HEK293 (cell line): Measurements from ENCODE around the gene G3BP2.

Source experiments
- CTCF ChIP-seq: fragments of 450-650 bp; formaldehyde crosslinking; IDR thresholded peaks from 2 replicates; pipeline ENCODE4 v1.5.1; 2016; ENCODE audit warnings: missing biosample characterization, missing genetic modification characterization
- EGR2 ChIP-seq: fragments of 450-650 bp; formaldehyde crosslinking; IDR thresholded peaks from 2 replicates; pipeline ENCODE4 v1.5.1; 2016; ENCODE audit warnings: low read depth, missing biosample characterization, missing genetic modification characterization
- REST ChIP-seq: fragments of 450-650 bp; formaldehyde crosslinking; IDR thresholded peaks from 2 replicates; pipeline ENCODE4 v1.5.1; 2016; ENCODE audit warnings: missing biosample characterization, missing genetic modification characterization
- SALL2 ChIP-seq: fragments of 450-650 bp; formaldehyde crosslinking; IDR thresholded peaks from 2 replicates; pipeline ENCODE4 v1.5.0; 2017; ENCODE audit warnings: missing biosample characterization, mild to moderate bottlenecking, missing genetic modification characterization, borderline replicate concordance
- SP2 ChIP-seq: fragments of 450-650 bp; formaldehyde crosslinking; IDR thresholded peaks from 2 replicates; pipeline ENCODE4 v1.5.1; 2016; ENCODE audit warnings: missing biosample characterization, missing genetic modification characterization
- ZNF266 ChIP-seq: fragments of 450-650 bp; formaldehyde crosslinking; IDR thresholded peaks from 2 replicates; pipeline ENCODE4 v1.5.1; 2016; ENCODE audit warnings: missing biosample characterization, missing genetic modification characterization, low read depth
- ZNF335 ChIP-seq: fragments of 450-650 bp; formaldehyde crosslinking; conservative IDR thresholded peaks from 2 replicates; pipeline ENCODE4 v1.5.1; 2016; ENCODE audit warnings: missing biosample characterization, missing genetic modification characterization
- ZNF354C ChIP-seq: fragments of 450-650 bp; formaldehyde crosslinking; IDR thresholded peaks from 2 replicates; pipeline ENCODE4 v1.5.1; 2016; ENCODE audit warnings: missing biosample characterization, missing genetic modification characterization, low read depth, borderline replicate concordance
- ZNF398 ChIP-seq: fragments of 450-650 bp; formaldehyde crosslinking; IDR thresholded peaks from 2 replicates; pipeline ENCODE4 v1.5.1; 2017; ENCODE audit warnings: missing biosample characterization, missing genetic modification characterization
- ZNF561 ChIP-seq: fragments of 450-650 bp; IDR thresholded peaks from 2 replicates; pipeline ENCODE4 v1.5.1; 2018; ENCODE audit warnings: missing biosample characterization, missing genetic modification characterization, borderline replicate concordance
- TF ChIP-seq, protein P1 (sequence below): fragments of 450-650 bp; formaldehyde crosslinking; IDR thresholded peaks from 2 replicates; pipeline ENCODE4 v1.5.1; 2016; ENCODE audit warnings: missing biosample characterization, missing genetic modification characterization
- TF ChIP-seq, protein P2 (sequence below): fragments of 450-650 bp; formaldehyde crosslinking; IDR thresholded peaks from 2 replicates; pipeline ENCODE4 v1.5.1; 2016; ENCODE audit warnings: missing biosample characterization, missing genetic modification characterization

GRCh38 chr4:75596061-75596460, 77.2 kb downstream of the G3BP2 start:
- TF ChIP-seq REST (tag by site-specific recombination), result no peak
- no peak for TF ChIP-seq EGR2 (tag by site-specific recombination)
- TF ChIP-seq ZNF266 (tag by site-specific recombination), result no peak
- TF ChIP-seq ZNF335 (tag by site-specific recombination), result no peak
- no peak for TF ChIP-seq CTCF (tag by site-specific recombination)
- TF ChIP-seq SALL2 (tag by site-specific recombination), result no peak
- TF ChIP-seq ZNF398 (tag by site-specific recombination), result no peak
- TF ChIP-seq, protein P1, sequence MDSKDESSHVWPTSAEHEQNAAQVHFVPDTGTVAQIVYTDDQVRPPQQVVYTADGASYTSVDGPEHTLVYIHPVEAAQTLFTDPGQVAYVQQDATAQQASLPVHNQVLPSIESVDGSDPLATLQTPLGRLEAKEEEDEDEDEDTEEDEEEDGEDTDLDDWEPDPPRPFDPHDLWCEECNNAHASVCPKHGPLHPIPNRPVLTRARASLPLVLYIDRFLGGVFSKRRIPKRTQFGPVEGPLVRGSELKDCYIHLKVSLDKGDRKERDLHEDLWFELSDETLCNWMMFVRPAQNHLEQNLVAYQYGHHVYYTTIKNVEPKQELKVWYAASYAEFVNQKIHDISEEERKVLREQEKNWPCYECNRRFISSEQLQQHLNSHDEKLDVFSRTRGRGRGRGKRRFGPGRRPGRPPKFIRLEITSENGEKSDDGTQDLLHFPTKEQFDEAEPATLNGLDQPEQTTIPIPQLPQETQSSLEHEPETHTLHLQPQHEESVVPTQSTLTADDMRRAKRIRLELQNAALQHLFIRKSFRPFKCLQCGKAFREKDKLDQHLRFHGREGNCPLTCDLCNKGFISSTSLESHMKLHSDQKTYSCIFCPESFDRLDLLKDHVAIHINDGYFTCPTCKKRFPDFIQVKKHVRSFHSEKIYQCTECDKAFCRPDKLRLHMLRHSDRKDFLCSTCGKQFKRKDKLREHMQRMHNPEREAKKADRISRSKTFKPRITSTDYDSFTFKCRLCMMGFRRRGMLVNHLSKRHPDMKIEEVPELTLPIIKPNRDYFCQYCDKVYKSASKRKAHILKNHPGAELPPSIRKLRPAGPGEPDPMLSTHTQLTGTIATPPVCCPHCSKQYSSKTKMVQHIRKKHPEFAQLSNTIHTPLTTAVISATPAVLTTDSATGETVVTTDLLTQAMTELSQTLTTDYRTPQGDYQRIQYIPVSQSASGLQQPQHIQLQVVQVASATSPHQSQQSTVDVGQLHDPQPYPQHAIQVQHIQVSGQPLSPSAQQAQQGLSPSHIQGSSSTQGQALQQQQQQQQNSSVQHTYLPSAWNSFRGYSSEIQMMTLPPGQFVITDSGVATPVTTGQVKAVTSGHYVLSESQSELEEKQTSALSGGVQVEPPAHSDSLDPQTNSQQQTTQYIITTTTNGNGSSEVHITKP (tag by site-specific recombination), result no peak
- TF ChIP-seq ZNF354C (tag by site-specific recombination), result no peak
- TF ChIP-seq, protein P2, sequence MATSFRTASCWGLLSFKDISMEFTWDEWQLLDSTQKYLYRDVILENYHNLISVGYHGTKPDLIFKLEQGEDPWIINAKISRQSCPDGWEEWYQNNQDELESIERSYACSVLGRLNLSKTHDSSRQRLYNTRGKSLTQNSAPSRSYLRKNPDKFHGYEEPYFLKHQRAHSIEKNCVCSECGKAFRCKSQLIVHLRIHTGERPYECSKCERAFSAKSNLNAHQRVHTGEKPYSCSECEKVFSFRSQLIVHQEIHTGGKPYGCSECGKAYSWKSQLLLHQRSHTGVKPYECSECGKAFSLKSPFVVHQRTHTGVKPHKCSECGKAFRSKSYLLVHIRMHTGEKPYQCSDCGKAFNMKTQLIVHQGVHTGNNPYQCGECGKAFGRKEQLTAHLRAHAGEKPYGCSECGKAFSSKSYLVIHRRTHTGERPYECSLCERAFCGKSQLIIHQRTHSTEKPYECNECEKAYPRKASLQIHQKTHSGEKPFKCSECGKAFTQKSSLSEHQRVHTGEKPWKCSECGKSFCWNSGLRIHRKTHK (tag by site-specific recombination), result no peak
- no peak for TF ChIP-seq ZNF561 (tag by site-specific recombination)
- no peak for TF ChIP-seq SP2 (tag by site-specific recombination)
